Natural killer cell (primary cell): Measurements from ENCODE around the gene GJB6. TPM values are rescaled to one million over a fixed set of nuclear protein-coding genes. Genes with fewer than 3 reads are reported as not detected.

ENCODE experiments used
- ATAC-seq, 3 donors: fragments of 150-1000 bp in 2 of 3; fragments of 200-7000 bp in 1 of 3; cut with Tn5 transposase; 1 replicate in 1 of 3; 2 replicates in 2 of 3; pipeline ENCODE4 v1.10.0; 2021; ENCODE audit warnings: mild to moderate bottlenecking in 2 of 3, moderate library complexity in 2 of 3
- DNase-seq, 2 donors: peaks; one replicate each; pipeline versions ENCODE4 v3.0.0 to v3.0.0-alpha.2; 2013 to 2021; ENCODE audit warnings: mixed read lengths in 1 of 2
- H3K27ac ChIP-seq: one replicate; pipeline ENCODE4 v1.5.1; 2013; ENCODE audit warnings: mild to moderate bottlenecking, low read length
- H3K27me3 ChIP-seq: one replicate; pipeline ENCODE4 v1.6.1; 2013; ENCODE audit warnings: low read length; ENCODE audit not compliant: control insufficient read depth, insufficient read depth
- H3K36me3 ChIP-seq: one replicate; pipeline ENCODE4 v1.6.1; 2013; ENCODE audit warnings: low read length; ENCODE audit not compliant: control insufficient read depth, insufficient read depth
- H3K4me1 ChIP-seq: one replicate; pipeline ENCODE4 v1.6.1; 2013; ENCODE audit warnings: low read length; ENCODE audit not compliant: control insufficient read depth, insufficient read depth
- H3K4me3 ChIP-seq: one replicate; pipeline ENCODE4 v1.5.1; 2013; ENCODE audit warnings: low read length
- H3K9me3 ChIP-seq: one replicate; pipeline ENCODE4 v1.6.1; 2013; ENCODE audit warnings: low read length; ENCODE audit not compliant: control insufficient read depth, insufficient read depth
- H3K27ac Mint-ChIP-seq, 2 donors: one replicate each; pipeline ENCODE4 v1.8.0; 2022; ENCODE audit warnings: mild to moderate bottlenecking in 2 of 2, mixed read lengths in 2 of 2, moderate library complexity in 1 of 2
- H3K27me3 Mint-ChIP-seq, 2 donors: one replicate each; pipeline ENCODE4 v1.8.0; 2022; ENCODE audit warnings: low read depth in 2 of 2, mixed read lengths in 2 of 2
- H3K36me3 Mint-ChIP-seq: one replicate; pipeline ENCODE4 v1.8.0; 2022; ENCODE audit warnings: mixed read lengths
- H3K4me1 Mint-ChIP-seq, 2 donors: one replicate each; pipeline ENCODE4 v1.8.0; 2022; ENCODE audit warnings: mixed read lengths in 2 of 2
- H3K4me3 Mint-ChIP-seq: one replicate; pipeline ENCODE4 v1.8.0; 2022; ENCODE audit warnings: mild to moderate bottlenecking, moderate library complexity, mixed read lengths
- H3K9me3 Mint-ChIP-seq, 2 donors: one replicate each; pipeline ENCODE4 v1.8.0; 2022; ENCODE audit warnings: mixed read lengths in 2 of 2
- CTCF ChIP-seq: fragments of 200-600 bp; IDR thresholded peaks from one replicate; pipeline ENCODE4 v1.8.0; 2022; ENCODE audit warnings: antibody characterized with exemption
- WGBS: methylation state at CpG from one replicate; pipeline ENCODE4 v1.1.7; 2013; ENCODE audit warnings: missing lambda C conversion rate; ENCODE audit not compliant: insufficient coverage; 5-methylcytosine and 5-hydroxymethylcytosine counted together
- intact Hi-C: fragments of 100-400 bp; cut with micrococcal nuclease; formaldehyde crosslinking; loops from one replicate; pipeline ENCODE4 v1.14.2; 2022
- total RNA-seq, 4 donors: library from RNA; stranded (reverse); fragments of 120-200 nt in 1 of 4; gene quantifications; one replicate each; pipeline versions ENCODE4 v1.2.3 to v1.2.4, GENCODE V29; 2013 to 2022

The GJB6 gene
- total RNA-seq, 3 donors from 2014 or later (not counting 1 experiment from before 2014, with no cell fraction given), result 0.23 to 1.3 (median 0.26) TPM

- peak in 1 of 2 donors; percentile 44 for DNase-seq
- no peak overlapping the region for H3K27ac ChIP-seq
- intact Hi-C loops, result no loop called here
- H3K9me3 ChIP-seq, result no peaks in the 10 kb centered on the region
- Mint-ChIP-seq H3K27me3 (peaks cover 34 to 36% of the 10 kb centered on the region in 2 donors), H3K27ac (no peak overlapping the region), H3K4me3 (peak overlapping the region; percentile 70), H3K4me1 (peaks cover 0 to 6% of the 10 kb centered on the region in 2 donors), H3K9me3 (no peaks in the 10 kb centered on the region), H3K36me3 (no peaks in the 10 kb centered on the region)
- TF ChIP-seq CTCF, result no peak
- peaks cover 19% of the 10 kb centered on the region for H3K27me3 ChIP-seq
- H3K36me3 ChIP-seq, result no peaks in the 10 kb centered on the region
- H3K4me3 ChIP-seq, result no peak overlapping the region
- H3K4me1 ChIP-seq, result peaks cover 18% of the 10 kb centered on the region
- peak in 2 of 3 donors; percentile 38 to 49 for ATAC-seq
- WGBS, result 22% methylated on average over 30 of the region's 30 CpGs
Observed at GRCh38 chr13:20230913-20231838, 943 bp downstream of the GJB6 start.

GRCh38 chr13:20227730-20228129 is 4.4 kb downstream of the GJB6 start:
- Histone ChIP-seq H3K4me1 (peaks cover 17% of the 10 kb centered on the region), H3K4me3 (no peak overlapping the region), H3K27ac (no peak overlapping the region), H3K27me3 (peaks cover 15% of the 10 kb centered on the region), H3K9me3 (no peaks in the 10 kb centered on the region), H3K36me3 (no peaks in the 10 kb centered on the region)
- Mint-ChIP-seq H3K4me3 (no peak overlapping the region), H3K27ac (no peak overlapping the region), H3K27me3 (peaks cover 19 to 33% of the 10 kb centered on the region in 2 donors), H3K9me3 (no peaks in the 10 kb centered on the region), H3K4me1 (peaks cover 0 to 6% of the 10 kb centered on the region in 2 donors), H3K36me3 (no peaks in the 10 kb centered on the region)
- no peak for TF ChIP-seq CTCF
- no peak for DNase-seq
- ATAC-seq, result no peak
- 51% methylated on average over 5 of the region's 6 CpGs for WGBS
- intact Hi-C loops, result no loop called here

GRCh38 chr13:20227288-20227687 is 4.8 kb downstream of the GJB6 start:
- Mint-ChIP-seq H3K27me3 (peaks cover 20 to 33% of the 10 kb centered on the region in 2 donors), H3K4me3 (no peak overlapping the region), H3K36me3 (no peaks in the 10 kb centered on the region), H3K27ac (no peak overlapping the region), H3K9me3 (no peaks in the 10 kb centered on the region), H3K4me1 (peaks cover 0 to 6% of the 10 kb centered on the region in 2 donors)
- WGBS, result 92% methylated on average over 8 of the region's 8 CpGs
- DNase-seq (no peak), ATAC-seq (no peak)
- no peaks in the 10 kb centered on the region for H3K9me3 ChIP-seq
- peaks cover 13% of the 10 kb centered on the region for H3K4me1 ChIP-seq
- H3K4me3 ChIP-seq, result no peak overlapping the region
- H3K36me3 ChIP-seq, result no peaks in the 10 kb centered on the region
- TF ChIP-seq CTCF, result no peak
- peaks cover 11% of the 10 kb centered on the region for H3K27me3 ChIP-seq
- no peak overlapping the region for H3K27ac ChIP-seq
- intact Hi-C loops, result no loop called here
